ENCODE results near the gene BHLHA15.

The BHLHA15 gene

GRCh38 chr7:98187138-98187502 lies 24.1 kb upstream of the BHLHA15 start:
- DNase-seq (ENCODE audit: low read depth in 3 of 3) = no peak

DNA sequence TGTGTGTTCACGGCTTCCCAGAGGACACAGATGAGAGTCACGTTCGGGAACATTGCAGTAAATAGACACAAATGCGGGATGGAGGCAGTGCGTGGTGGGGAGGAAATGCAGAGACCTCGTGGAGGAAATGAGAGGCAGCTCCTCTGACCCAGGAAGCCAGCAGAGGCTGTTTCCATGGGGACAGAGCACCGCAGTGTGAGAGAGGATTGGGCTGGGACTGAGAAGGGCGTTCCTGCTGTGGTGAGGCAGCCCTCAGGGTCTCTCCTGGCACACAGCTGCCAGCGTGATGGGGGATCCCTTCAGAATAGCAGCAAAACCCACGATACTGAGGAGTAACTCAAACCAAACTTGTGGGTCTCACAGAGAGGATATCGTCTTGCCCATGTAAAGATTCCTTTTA lies 21.7 kb upstream of the BHLHA15 start:
- no peak for DNase-seq (ENCODE audit: low read depth in 3 of 3)

GRCh38 chr7:98191668-98192431 lies 19.4 kb upstream of the BHLHA15 start:
- DNase-seq (ENCODE audit: low read depth in 3 of 3) = no peak

GRCh38 chr7:98192781-98193457 lies 18.3 kb upstream of the BHLHA15 start:
- no peak for DNase-seq (ENCODE audit: low read depth in 3 of 3)

DNA sequence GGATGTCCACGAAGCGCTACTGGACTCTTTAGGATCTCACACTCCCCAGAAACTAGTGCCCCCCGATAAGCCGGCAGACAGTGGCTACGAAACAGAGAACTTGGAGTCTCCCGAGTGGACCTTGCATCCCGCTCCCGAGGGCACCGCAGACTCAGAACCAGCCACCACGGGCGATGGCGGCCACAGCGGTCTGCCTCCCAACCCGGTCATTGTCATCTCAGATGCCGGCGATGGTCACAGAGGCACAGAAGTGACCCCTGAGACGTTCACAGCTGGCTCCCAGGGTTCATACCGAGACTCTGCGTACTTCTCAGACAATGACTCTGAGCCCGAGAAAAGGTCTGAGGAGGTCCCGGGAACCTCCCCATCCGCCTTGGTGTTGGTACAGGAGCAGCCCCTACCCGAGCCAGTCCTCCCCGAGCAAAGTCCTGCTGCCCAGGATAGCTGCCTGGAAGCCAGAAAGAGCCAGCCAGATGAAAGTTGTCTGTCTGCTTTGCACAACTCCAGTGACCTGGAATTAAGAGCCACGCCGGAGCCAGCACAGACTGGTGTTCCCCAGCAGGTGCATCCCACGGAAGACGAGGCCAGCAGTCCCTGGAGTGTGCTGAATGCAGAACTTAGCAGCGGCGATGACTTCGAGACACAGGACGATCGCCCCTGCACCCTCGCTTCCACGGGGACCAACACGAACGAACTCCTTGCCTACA lies 17.6 kb upstream of the BHLHA15 start:
- DNase-seq (ENCODE audit: low read depth in 3 of 3) = no peak

GRCh38 chr7:98194186-98194585 lies 17.1 kb upstream of the BHLHA15 start:
- DNase-seq (ENCODE audit: low read depth in 3 of 3) = no peak

DNA sequence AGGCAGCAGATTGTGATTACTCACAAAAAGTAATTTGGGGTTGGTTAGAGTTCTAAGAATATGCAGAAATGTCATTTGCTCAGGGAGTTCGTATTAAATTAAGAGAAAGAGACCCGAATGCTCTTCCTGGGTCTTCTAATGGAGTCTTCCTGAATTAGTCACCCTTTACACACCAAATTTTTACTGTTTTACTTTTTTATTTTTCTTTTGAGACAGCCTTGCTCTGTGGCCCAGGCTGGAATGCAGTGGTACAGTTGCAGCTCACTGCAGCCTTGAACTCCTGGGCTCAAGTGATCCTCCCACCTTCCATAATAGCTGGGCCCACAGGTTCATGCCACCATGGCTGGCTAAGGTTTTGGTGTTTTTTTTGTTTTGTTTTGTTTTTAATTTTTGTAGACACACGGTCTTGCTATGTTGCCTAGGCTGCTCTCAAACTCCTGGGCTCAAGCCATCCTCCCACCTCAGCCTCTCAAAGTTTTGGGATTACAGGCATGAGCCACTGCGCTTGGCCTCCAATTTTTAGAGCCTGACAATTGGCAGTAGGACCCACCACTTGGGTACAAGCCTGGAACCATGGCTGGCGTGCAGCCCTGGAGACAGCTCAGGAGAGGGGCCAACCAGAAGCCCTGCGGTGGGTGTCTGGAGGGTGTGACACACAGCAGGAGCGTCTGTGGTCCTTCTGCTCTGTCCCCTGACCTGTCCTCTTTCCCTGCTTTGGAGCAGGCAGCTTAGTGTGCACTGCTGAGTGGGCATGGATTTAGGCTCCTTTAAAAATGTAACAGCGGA lies 16.4 kb upstream of the BHLHA15 start:
- DNase-seq (ENCODE audit: low read depth in 3 of 3) = no peak

GRCh38 chr7:98196706-98197605 lies 14.3 kb upstream of the BHLHA15 start:
- DNase-seq (ENCODE audit: low read depth in 3 of 3) = no peak

DNA sequence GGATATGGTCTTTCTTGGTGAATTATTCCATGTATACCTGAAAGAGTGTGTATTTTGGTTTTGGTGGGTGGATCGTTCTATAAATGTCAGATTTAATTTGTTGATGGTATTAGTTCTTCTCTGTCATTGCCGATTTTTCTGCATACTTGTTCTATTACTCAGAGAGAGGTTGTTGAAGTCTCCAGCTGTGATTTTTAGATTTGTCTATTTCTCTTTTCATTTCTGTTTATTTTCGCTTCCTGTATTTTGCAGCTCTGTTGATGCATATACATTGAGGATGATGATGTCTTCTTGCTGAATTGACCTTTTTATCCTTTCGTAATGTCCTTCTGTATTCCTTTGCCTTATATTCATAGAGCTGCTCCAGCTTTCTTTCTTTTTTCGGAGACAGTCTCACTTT lies 12.1 kb upstream of the BHLHA15 start:
- no peak for DNase-seq (ENCODE audit: low read depth in 3 of 3)

DNA sequence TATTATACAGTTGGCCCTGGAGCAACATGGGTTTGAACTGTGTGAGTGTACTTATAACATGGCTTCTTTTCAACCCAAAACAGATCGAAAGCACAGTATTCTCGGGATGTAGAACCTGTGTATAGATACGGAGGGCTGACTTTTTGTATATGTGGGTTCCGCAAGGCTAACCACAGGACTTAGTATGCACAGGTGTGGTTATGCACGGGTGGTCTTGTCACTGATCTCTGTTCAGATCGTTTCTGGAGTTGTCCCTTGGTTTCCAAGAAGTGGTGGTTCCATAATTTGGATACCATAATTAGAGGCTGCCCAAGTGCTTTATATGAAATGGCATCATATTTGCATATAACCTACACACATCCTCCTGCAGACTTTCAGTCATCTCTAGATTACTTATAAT lies 10.9 kb upstream of the BHLHA15 start:
- no peak for DNase-seq (ENCODE audit: low read depth in 3 of 3)

DNA sequence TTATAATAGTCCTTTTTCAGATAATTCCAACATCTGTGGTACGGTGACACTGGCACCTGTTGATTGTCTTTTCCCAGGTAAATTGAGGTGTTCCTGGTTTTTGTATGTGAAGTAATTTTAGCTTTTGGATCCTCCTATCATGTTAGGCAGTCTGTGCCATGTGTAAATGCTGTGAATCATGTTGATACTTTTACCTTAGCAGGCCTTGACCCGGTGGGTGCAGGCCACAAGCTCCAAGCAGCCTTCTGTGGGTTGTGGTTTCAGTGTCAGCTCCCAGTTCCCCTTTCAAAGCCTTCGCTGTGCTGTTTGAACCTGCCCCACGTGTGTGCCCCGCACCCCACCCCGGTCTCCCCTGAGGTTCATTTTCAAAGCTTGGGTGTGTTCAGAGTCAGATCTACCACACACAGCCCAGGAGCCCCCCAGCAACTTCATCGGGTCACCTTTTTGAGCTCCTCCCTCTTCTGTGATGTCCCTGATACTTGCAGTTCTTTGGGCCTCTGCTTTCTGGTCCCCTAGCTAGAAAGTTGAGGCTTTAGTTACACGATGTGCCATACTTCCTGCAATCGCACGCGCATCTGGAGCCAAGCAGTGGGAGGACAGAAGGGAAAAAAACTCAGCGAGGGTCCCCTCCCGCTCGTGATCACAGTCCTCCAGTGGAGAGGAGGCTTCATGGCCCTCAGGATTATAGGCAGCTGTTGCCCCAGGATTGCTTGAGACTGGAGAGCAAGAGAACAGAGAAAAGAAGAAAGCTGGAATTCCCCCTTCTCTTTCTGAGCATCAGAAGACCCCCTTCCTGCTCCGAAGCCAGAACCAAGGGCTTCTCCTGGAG lies 8.7 kb upstream of the BHLHA15 start:
- DNase-seq (ENCODE audit: low read depth in 3 of 3) = peak in 2 of 3 experiments; percentile 16 to 23

- DNase-seq (ENCODE audit: low read depth in 3 of 3) = no peak
Observed at GRCh38 chr7:98203261-98203963, 7.8 kb upstream of the BHLHA15 start.

GRCh38 chr7:98203964-98204605 lies 7.2 kb upstream of the BHLHA15 start:
- no peak for DNase-seq (ENCODE audit: low read depth in 3 of 3)

DNA sequence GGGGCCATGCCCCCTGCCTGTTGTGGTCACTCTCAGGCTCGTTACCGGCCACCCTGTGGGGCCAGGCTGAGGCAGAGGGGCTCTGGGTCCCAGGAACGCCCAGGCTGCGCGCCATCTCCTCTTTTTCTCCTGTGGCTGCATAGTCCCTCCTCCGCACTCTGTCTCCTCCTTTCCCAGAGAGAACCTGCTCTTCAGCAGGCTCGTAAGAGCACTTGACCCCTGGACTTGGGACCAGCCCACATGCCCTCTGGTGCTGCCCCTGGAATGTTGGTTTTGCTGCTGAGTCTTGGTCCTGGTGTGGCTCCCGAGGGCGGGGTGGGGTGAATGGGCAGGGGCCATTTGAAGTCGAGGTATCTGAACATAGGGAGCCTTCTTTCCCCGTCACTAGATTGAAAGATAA lies 6.6 kb upstream of the BHLHA15 start:
- DNase-seq (ENCODE audit: low read depth in 3 of 3) = no peak

- no peak for DNase-seq (ENCODE audit: low read depth in 3 of 3)
Observed at GRCh38 chr7:98205162-98205845, 5.9 kb upstream of the BHLHA15 start.

- DNase-seq (ENCODE audit: low read depth in 3 of 3) = no peak
Observed at GRCh38 chr7:98206451-98207330, 4.5 kb upstream of the BHLHA15 start.

GRCh38 chr7:98209166-98209920 lies 1.9 kb upstream of the BHLHA15 start:
- DNase-seq (ENCODE audit: low read depth in 3 of 3) = no peak

Measured in stimulated activated CD4-positive, alpha-beta T cell treated with anti-CD3 and anti-CD28 coated beads, TNF-alpha, amount 100 ng/mL, for 4 hours (primary cell).